WTC11 (cell line): ENCODE measurements around the gene CLEC16A.

Experiments
- CTCF ChIP-seq: fragments of 200-600 bp; IDR thresholded peaks from 2 replicates; pipeline ENCODE4 v1.8.0; 2022; ENCODE audit warnings: antibody characterized with exemption
- FOXK1 ChIP-seq: sonication (generic); formaldehyde crosslinking; IDR thresholded peaks from 2 replicates; pipeline ENCODE4 v1.8.0; 2022; ENCODE audit warnings: mild to moderate bottlenecking, moderate library complexity, missing genetic modification reagents
- GABPB1 ChIP-seq: sonication (generic); formaldehyde crosslinking; IDR thresholded peaks from 2 replicates; pipeline ENCODE4 v1.8.1; 2023; ENCODE audit warnings: mild to moderate bottlenecking, missing genetic modification reagents
- JAZF1 ChIP-seq: fragments of 250-450 bp; sonication (Bioruptor Pico); IDR thresholded peaks from 2 replicates; pipeline ENCODE4 v1.9.0; 2021; ENCODE audit warnings: moderate library complexity, mild to moderate bottlenecking, inconsistent platforms
- KAT7 ChIP-seq: sonication (generic); formaldehyde crosslinking; IDR thresholded peaks from 2 replicates; pipeline ENCODE4 v1.8.1; 2023; ENCODE audit warnings: missing genetic modification reagents, mild to moderate bottlenecking, borderline replicate concordance
- SP1 ChIP-seq: sonication (generic); formaldehyde crosslinking; conservative IDR thresholded peaks from 2 replicates; pipeline ENCODE4 v1.8.1; 2022; ENCODE audit warnings: missing genetic modification reagents
- ZNF232 ChIP-seq: sonication (generic); formaldehyde crosslinking; IDR thresholded peaks from 2 replicates; pipeline ENCODE4 v1.8.0; 2022; ENCODE audit warnings: mild to moderate bottlenecking, missing genetic modification reagents

DNA sequence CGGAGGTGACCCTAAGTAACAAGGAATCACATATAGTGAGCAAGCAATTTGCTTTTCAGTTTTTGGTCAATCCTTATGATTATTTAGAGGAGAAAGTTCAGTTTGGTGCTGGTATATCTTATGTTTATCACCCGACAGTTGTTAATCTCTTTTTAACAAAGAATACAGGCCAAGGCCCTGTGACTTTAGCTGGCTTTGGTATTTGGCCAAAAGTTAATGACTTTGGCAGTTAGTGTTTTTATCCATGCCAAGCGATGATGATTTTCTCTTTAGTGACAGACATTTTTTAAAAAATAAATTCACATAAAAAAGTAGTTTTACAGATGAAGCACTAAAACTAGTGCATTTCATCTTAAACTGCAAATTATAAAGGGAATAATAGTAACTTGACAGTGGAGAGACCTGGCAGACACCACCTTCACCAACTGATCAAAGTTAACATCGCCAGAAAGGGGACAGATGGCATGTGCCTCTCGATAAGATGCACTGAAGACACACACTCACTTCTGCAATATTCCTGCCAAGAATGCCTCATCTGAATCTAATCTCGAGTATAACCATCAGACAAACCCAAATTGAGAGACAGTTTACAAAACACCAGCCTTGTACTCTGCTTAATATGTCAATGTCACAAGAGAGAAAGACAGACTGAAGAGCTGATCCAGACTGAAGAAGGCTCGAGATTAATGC lies 9.0 kb upstream of the CLEC16A start:
- TF ChIP-seq FOXK1 (no peak), ZNF232 (CRISPR knock-in tag) (no peak), KAT7 (no peak), CTCF (no peak), JAZF1 (no peak), SP1 (no peak), GABPB1 (no peak)
